HG03432 (cell line): ENCODE data around the gene FDXR.
A peak's percentile ranks its signal among the peaks of the same experiment; 100 is the strongest.

Experiments
- ATAC-seq: cut with Tn5 transposase; IDR thresholded peaks from one replicate; pipeline ENCODE4 v1.9.1; 2021; ENCODE audit warnings: mild to moderate bottlenecking, moderate library complexity; ENCODE audit not compliant: unreplicated experiment

Gene FDXR

DNA sequence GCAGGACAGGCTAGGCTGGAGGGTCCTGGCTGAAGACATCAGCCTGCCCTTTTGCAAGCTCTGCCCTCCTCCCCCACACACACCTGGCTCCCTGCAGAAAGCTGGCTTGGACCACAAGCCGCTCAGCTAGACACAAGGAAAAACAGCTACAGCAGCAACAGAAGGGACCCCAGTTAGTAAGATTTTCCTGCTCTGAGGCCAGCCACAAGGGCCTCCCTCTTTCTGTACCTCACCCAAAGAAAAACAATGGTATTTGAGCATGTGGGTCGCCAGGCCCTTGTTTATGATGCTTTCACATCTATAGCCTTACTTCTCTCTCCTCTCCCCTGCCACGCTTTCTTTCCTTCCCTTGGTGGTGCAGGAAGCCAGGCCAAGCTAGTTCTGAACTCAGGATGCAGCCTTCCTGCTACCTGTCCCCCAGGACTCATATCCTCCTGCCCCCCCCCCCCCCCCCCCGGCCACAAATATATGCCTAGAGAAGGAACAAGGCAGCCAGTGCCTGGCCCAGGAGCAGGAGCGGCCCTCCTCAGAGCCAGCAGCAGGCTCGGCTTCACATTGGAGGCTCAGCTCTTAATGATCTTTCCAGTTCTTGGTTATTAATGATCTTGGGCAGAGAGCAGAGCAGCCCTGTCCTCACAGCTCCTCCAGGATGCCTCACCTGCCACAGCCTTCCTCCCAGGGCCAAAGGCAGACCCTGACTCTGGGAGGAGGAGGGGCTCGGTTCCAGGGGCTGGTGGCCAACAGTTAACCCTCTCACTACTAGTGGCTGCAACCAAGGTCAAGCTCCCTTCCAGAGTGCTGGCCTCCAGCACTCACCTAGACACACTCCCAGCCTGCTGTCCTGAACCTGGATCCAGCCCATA lies 32.6 kb downstream of the FDXR start:
- ATAC-seq, result no peak

GRCh38 chr17:74838274-74838673 lies 34.5 kb downstream of the FDXR start:
- ATAC-seq, result no peak

DNA sequence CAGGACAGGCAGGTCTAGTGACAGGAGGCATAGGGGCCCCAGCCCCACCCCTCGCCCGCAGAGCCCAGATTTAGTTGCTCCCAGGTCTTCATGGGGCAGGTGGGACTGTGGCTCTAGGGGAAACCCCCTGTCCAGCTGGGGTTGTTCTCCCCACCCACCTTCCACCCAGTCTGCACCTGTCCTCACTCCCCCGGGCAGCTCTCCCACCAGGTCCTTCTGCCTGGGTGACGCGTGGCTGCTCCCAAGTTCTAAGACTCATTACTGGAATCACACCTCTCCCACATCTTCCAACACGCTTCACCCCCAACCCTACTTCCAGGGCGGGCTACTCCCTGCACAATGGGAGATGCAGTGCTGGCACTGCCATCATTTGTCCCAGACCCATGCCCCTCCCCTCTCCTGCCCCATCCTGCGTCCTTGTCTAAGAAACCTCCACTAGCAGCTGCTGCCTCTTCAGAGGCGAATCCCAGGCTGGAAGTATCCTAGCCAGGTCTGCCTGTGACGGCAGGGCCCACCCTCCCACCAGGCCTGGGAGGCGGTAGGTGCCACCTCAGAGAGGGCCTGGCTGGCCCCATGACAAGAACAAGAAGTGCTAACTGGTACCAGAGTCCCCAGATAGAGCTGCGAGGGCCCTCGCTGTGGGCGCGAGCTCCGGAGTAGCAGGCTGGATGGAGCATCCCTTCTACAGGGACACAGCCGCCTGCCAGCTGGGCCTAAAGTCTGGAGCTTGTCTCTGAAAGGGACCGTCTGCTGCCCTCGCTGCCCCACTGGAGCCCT lies 35.9 kb downstream of the FDXR start:
- no peak for ATAC-seq

- ATAC-seq, result no peak
These were observed 36.6 kb downstream of the FDXR start for GRCh38 chr17:74836191-74836590.

DNA sequence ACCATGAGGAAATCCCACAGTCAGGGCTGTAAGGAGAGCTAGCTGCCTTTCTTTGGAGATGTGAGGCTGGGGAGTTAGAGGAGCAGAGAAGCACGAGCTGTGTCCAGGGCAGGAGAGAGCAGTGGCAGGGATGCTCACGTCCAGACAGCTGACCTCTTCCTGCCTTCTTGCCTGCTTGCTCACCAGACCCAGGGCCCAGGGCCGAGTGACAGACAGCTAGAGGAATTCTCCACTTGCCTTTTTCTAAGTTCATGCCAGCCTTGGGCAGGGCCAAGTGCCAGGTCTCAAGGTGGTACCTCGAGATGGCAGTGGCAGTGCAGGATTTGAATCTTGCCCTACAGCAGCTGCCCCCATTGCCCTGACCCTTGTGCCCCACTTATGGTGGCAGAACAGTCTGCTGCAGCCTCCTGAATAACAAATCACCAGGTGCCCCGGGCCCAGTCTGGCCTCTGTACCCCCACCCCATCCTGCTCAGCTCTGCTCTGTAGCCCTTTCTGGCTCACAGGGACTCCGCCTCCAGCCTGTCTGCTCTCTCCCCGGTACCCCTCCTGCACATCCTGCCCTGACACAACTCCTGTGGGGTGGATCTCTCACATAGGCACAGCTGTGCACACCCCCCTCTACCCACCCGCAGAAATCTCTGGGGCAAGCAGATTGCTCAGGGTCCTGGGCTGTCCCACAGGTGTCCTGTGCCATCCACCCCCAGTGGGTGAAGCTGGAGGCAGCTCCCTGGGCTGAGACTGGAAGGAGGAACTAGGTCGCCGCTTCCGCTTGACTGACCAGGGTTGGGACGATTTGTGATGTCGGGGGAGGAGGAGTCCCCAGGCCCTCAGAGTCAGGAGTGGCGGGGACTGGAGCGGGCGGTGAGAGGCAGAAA lies 39.1 kb downstream of the FDXR start:
- peak; percentile 39 for ATAC-seq

GRCh38 chr17:74832421-74832820 lies 40.4 kb downstream of the FDXR start:
- ATAC-seq, result no peak

- ATAC-seq, result no peak
These were observed 41.2 kb downstream of the FDXR start for GRCh38 chr17:74831444-74832146.

- ATAC-seq, result no peak
These were observed 41.9 kb downstream of the FDXR start for GRCh38 chr17:74830861-74831260.

DNA sequence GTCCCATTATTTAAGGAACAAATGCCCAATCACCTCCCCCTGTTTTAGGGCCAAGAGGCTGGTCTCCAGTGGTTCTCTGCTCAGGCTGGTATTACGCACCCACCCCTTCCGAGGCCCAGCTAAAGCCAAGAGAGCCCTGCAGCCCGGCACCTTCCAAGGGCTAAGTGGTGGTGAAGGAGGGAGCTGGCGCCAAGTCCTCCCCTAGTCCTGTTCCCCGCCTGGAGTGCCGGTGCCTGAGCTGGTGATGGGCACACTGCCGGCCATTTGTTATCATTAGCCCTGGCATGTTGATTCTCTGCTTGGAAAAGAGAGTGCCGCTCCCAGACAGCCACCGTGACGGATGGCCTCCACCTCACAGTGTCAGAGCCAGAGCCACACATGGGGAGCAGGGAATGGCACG lies 45.0 kb downstream of the FDXR start:
- no peak for ATAC-seq

DNA sequence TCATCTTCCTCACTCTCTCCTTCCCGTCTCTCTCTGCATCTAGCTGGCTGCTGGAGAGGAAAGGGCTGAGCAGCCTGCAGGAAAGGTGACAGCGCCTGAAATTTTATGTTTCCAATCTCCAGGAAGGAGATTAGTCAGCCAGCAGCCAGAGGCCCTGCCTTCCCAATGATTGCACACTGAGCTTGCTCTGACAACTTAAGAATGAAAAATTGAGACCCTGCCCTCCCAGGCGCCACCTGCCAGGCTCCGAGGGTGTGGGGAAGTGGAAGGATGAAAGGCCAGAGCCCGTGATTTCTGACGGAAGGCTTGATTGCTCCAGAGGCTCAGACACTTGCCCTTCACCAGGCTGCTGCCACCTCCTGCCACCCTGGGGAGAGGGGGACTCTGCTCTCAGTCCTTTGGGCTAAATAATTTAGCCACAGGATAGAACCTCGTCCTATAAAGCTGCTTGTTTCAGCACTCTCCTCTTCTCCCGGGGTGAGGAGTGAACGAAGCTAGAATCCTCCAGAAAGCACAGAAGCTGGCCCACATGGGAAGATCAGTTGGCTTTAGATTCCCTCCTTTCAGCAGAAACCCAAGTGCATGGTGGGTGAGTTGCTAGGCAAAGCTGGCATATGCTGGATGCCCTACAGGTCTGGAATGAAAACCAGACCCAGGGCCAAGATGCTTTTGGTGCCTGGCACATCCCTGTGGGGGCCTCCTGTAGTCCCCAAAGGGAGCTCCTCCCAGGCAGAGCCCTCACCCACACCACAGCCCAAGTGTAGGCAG lies 46.7 kb downstream of the FDXR start:
- no peak for ATAC-seq

GRCh38 chr17:74824961-74825627 lies 47.7 kb downstream of the FDXR start:
- ATAC-seq, result no peak

- no peak for ATAC-seq
These were observed 49.8 kb downstream of the FDXR start for GRCh38 chr17:74822939-74823367.

DNA sequence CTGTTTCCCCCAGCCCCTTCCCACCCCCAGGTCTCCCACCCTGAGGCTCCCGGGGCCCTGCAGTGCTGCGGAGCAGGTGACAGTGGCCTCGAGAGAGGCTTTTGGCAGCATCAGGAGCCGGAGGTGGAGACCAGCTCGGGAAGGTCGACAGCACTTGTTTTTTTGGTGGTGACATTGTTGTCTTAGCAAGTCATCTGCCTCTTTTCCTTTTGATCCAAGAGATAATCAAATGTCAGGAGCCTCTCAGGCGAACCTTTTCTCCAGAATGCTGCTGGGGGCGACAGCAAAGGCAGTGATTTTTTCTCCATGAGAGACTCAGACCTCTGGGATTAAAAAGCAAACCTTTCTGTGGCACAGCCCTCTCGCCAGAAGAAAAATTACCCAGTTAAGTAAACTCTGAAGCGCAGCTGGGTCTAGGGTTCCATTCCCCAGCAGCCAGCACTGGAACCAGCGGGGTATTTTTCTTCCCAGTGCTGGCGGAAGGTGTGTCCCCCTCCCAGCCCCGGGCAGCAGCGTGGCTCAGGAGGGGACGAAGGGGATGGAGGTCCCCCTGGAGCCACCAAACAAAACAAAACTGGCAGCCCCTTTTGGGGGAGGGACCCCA lies 50.4 kb downstream of the FDXR start:
- ATAC-seq, result no peak

- ATAC-seq, result no peak
These were observed 51.0 kb downstream of the FDXR start for GRCh38 chr17:74821655-74822334.

DNA sequence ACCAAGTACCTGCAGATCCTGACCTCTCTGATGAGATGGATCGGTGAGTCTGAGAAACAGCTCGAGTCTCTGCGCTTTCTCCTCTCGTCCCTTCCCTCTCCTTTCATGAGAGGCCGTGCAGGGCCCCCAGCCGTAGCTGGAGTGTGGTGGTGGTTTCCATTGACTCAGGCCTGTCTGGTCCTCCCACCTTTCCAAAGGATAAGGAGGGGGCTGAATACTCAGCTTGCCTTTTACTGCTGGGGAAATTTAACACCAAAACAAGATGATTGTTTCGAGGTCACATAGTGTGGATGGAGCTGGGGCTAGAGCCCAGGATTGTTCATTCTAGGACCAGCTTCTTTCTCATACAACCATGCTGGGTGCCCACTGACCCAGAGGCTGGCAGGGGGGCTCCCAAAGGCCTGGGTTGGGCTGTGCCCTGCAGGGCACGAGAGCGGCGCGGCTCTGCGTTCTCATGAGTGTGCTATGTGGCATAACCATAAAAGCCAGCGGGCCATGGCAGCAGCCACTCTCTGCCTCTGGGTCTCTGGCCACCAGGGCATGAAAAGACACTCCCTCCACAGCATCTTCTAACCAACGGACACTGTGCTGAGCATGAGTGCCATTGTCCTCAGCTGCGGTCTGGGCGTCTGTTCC lies 52.9 kb downstream of the FDXR start:
- ATAC-seq, result no peak

DNA sequence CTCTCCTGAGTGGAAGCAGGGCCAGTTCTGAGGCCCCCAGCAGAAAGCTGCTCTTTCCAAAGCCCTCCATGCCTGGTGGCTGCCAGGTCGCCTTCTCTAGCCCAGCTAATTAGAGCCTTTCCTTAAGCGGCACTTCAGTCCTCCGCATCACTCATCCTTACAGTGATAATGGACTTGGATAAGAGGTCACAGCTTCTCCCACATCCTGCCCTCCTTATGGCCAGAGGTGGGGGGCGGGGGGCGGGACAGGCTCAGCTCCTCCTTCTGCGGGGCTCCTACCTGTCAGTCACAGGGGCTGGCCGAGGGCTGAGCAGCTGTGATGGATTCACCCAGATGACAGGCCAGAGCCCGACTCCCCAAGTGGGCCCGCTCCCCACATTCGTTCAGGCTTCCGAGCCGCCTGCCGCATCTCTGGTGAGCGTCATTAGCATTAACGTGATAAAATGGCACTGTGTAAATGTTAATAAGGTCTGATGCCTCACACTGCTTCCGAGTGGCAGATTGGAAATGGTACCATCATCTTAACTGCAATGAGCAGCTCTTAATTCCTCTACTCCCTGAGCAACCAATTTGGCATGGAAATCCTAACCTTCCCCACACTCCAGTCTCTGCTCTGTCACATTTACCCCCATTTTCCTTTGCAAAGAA lies 54.4 kb downstream of the FDXR start:
- no peak for ATAC-seq

DNA sequence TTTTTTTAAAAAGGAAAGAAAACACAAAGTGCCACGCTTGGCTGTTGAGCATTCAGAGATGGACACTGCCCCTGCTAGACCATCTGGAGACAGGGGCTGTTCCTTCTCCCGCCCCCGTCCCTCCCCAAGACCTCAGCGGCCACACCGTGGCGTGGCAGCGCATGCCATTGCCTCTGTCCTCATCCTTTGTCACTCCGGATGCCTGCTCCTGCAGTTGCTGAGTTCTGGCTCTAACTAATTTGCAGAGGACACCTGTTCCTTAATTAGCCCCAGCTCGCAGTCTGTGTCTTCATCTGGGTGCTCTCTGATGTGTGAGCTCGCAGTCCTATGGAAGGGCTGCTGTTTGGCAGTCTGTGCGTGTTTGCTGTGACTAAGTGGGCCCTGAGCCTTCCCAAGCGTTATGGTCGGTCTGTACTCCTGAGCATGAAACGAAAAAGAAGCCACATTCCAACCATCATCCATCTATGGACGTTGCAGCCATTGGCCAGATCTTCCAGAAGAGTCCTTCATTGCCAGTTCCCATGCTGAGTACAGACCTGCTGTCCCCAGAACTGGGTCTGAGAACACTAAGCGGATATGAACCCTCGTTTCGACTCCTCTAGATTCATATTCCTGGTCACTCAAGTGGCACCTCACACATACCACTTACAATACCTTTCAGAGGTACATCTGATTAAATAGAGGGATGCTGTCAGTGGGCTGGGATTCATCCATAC lies 55.7 kb downstream of the FDXR start:
- ATAC-seq, result no peak
